ENCODE measurements around the gene IRF3.
"Not testable (repeated sequence)": the region's sequence is repeated elsewhere in the genome, so short reads cannot be mapped to it uniquely, and the experiment has no call there.

The IRF3 gene

DNA sequence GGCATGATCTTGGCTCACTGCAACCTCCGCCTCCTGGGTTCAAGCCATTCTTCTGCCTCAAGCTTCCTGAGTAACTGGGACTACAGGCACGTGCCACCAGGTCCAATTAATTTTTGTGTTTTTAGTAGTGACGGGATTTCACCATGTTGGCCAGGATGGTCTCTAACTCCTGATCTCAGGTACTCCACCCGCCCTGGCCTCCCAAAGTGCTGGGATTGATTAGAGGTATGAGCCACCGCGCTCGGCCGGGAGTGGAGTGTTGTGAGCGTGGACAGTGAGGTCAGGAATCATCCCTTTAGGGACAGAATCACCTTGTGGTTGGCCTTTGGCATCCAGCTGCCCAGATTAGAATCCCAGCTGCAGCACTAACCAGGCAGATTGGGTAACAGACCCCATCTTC, 36.0 kb downstream of the IRF3 start:
- no peak overlapping the region for H3K9ac ChIP-seq (ENCODE audit: low read length)
- H3K4me2 ChIP-seq (ENCODE audit: low read length): no peak overlapping the region
- no peaks in the 10 kb centered on the region for H3K9me2 ChIP-seq (ENCODE audit: low read depth, low read length)
- H3K27me3 ChIP-seq (ENCODE audit: insufficient read depth, low read length): no peaks in the 10 kb centered on the region
- TF ChIP-seq EZH2 (IDR thresholded peaks at IDR 0.05; ENCODE audit: borderline replicate concordance, low read length): no peak
- no peak for TF ChIP-seq CTCF (IDR thresholded peaks at IDR 0.05; ENCODE audit: low read length)
- H3K79me2 ChIP-seq (ENCODE audit: insufficient read depth, low read length): no peaks in the 10 kb centered on the region
- no peak overlapping the region for H2AFZ ChIP-seq (ENCODE audit: low read length)
- H3K9me3 ChIP-seq (ENCODE audit: low read length): no peaks in the 10 kb centered on the region
- H4K20me1 ChIP-seq (ENCODE audit: insufficient read depth, low read length): no peaks in the 10 kb centered on the region
- no peaks in the 10 kb centered on the region for H3K4me1 ChIP-seq (ENCODE audit: insufficient read depth, low read length, severe bottlenecking)
- no peaks in the 10 kb centered on the region for H3F3A ChIP-seq (ENCODE audit: insufficient read depth, low read length)
- H3K27ac ChIP-seq (ENCODE audit: low read depth, low read length, poor library complexity, severe bottlenecking): no peak overlapping the region
- H3K36me3 ChIP-seq (ENCODE audit: insufficient read depth, low read length): peaks cover 28% of the 10 kb centered on the region
- no peak overlapping the region for H3K4me3 ChIP-seq (ENCODE audit: low read depth, low read length, poor library complexity, severe bottlenecking)

- Histone ChIP-seq H3K4me2 (ENCODE audit: low read length) (no peak overlapping the region), H3K27me3 (ENCODE audit: insufficient read depth, low read length) (no peaks in the 10 kb centered on the region), H3K9ac (ENCODE audit: low read length) (no peak overlapping the region), H4K20me1 (ENCODE audit: insufficient read depth, low read length) (no peaks in the 10 kb centered on the region), H3K36me3 (ENCODE audit: insufficient read depth, low read length) (peaks cover 40% of the 10 kb centered on the region), H3K9me2 (ENCODE audit: low read depth, low read length) (no peaks in the 10 kb centered on the region), H3K27ac (ENCODE audit: low read depth, low read length, poor library complexity, severe bottlenecking) (no peak overlapping the region), H3K9me3 (ENCODE audit: low read length) (no peaks in the 10 kb centered on the region), H2AFZ (ENCODE audit: low read length) (no peak overlapping the region), H3K79me2 (ENCODE audit: insufficient read depth, low read length) (no peaks in the 10 kb centered on the region), H3K4me3 (ENCODE audit: low read depth, low read length, poor library complexity, severe bottlenecking) (no peak overlapping the region), H3K4me1 (ENCODE audit: insufficient read depth, low read length, severe bottlenecking) (no peaks in the 10 kb centered on the region), H3F3A (ENCODE audit: insufficient read depth, low read length) (no peaks in the 10 kb centered on the region)
- TF ChIP-seq EZH2 (IDR thresholded peaks at IDR 0.05; ENCODE audit: borderline replicate concordance, low read length) (no peak), CTCF (IDR thresholded peaks at IDR 0.05; ENCODE audit: low read length) (no peak)
Observed at GRCh38 chr19:49626226-49626625, 39.4 kb downstream of the IRF3 start.

DNA sequence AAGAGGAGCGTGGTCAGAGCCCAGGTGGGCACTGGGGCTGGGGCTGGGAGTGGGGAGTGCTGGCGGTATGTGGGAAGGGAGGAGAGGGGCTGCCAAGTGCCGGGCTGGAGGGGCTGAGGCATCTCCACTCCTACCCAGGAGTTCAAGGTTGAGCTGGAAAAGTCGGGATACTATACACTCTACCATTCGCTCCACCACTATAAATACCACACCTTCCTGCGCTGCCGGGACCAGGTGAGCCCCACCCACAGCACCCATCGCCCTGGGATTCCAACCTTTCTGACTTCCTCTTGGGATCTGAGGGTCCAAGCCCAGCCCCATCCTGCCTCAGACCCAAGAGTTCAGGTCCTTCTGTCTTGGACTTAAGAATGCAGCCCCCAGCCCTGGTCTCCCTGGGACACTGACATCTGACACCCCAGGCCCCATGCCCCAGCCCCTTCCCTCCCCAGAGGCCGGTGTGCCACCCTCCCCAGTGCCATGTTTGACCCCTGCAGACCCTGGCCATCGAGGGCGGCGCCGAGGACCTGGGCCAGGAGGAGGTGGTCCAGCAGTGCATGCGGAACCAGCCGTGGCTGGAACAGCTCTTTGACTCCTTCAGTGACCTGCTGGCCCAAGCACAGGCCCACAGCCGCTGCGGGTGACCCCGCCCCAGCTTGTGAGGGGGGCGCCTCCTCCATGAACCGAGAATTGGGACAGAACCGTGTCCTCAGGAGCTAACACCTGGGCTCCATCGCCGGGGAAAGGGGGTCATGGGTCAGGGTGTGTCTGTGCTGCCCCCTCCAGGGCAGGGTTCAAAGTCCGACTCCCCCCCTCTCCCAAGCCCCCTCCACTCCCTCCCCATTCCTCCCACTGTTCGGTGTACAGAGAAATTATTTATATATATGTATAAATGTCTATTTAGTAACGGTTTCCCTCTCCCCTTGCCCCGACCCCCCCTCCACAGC, 40.4 kb downstream of the IRF3 start:
- Histone ChIP-seq H3F3A (ENCODE audit: insufficient read depth, low read length) (no peaks in the 10 kb centered on the region), H3K79me2 (ENCODE audit: insufficient read depth, low read length) (no peaks in the 10 kb centered on the region), H3K9me3 (ENCODE audit: low read length) (no peaks in the 10 kb centered on the region), H3K4me3 (ENCODE audit: low read depth, low read length, poor library complexity, severe bottlenecking) (no peak overlapping the region), H3K4me1 (ENCODE audit: insufficient read depth, low read length, severe bottlenecking) (no peaks in the 10 kb centered on the region), H2AFZ (ENCODE audit: low read length) (no peak overlapping the region), H3K36me3 (ENCODE audit: insufficient read depth, low read length) (peaks cover 44% of the 10 kb centered on the region), H3K4me2 (ENCODE audit: low read length) (no peak overlapping the region), H4K20me1 (ENCODE audit: insufficient read depth, low read length) (no peaks in the 10 kb centered on the region), H3K27ac (ENCODE audit: low read depth, low read length, poor library complexity, severe bottlenecking) (no peak overlapping the region), H3K9me2 (ENCODE audit: low read depth, low read length) (no peaks in the 10 kb centered on the region), H3K27me3 (ENCODE audit: insufficient read depth, low read length) (no peaks in the 10 kb centered on the region), H3K9ac (ENCODE audit: low read length) (no peak overlapping the region)
- TF ChIP-seq EZH2 (IDR thresholded peaks at IDR 0.05; ENCODE audit: borderline replicate concordance, low read length): no peak
- TF ChIP-seq CTCF (IDR thresholded peaks at IDR 0.05; ENCODE audit: low read length): no peak

- H3K9me2 ChIP-seq (ENCODE audit: low read depth, low read length); H3K4me1 ChIP-seq (ENCODE audit: insufficient read depth, low read length, severe bottlenecking); H3K9ac ChIP-seq (ENCODE audit: low read length); H3K27ac ChIP-seq (ENCODE audit: low read depth, low read length, poor library complexity, severe bottlenecking); H3K4me3 ChIP-seq (ENCODE audit: low read depth, low read length, poor library complexity, severe bottlenecking); H2AFZ ChIP-seq (ENCODE audit: low read length); H4K20me1 ChIP-seq (ENCODE audit: insufficient read depth, low read length); H3K4me2 ChIP-seq (ENCODE audit: low read length); H3K79me2 ChIP-seq (ENCODE audit: insufficient read depth, low read length); H3K9me3 ChIP-seq (ENCODE audit: low read length); H3K27me3 ChIP-seq (ENCODE audit: insufficient read depth, low read length); H3F3A ChIP-seq (ENCODE audit: insufficient read depth, low read length): not testable (repeated sequence)
- peaks cover 69% of the 10 kb centered on the region for H3K36me3 ChIP-seq (ENCODE audit: insufficient read depth, low read length)
Observed at GRCh38 chr19:49617860-49618259, 47.8 kb downstream of the IRF3 start.

Data from OCI-LY1 (cell line).